ENCODE measurements around the gene AQP11. TPM values are rescaled to one million over a fixed set of nuclear protein-coding genes. Genes with fewer than 3 reads are reported as not detected.

The AQP11 gene
- total and polyA plus RNA-seq, 2 of the 4 experiments (the other 2 are of a cell fraction), result 1.1 TPM

GRCh38 chr11:77548552-77549445 is 41.0 kb upstream of the AQP11 start:
- DNase-seq (no peak), ATAC-seq (ENCODE audit: low read depth) (peak; percentile 37; the same call in 1 of the 2 replicates)
- intact Hi-C loops (cut with micrococcal nuclease), result loop anchor here (1.0 to 10.0 kb wide), 3 partner anchors 353 to 504 kb away; no protein-coding TSS in a partner anchor
- Histone ChIP-seq H3K56ac (ENCODE audit: extremely low read depth, insufficient read depth, low read length) (no peak overlapping the region), H3K79me1 (ENCODE audit: low read depth in 1 of 2, low read length in 2 of 2) (no peaks in the 10 kb centered on the region), H2AK5ac (ENCODE audit: low read depth, low read length) (no peak overlapping the region), H3K4me3 (ENCODE audit: insufficient read depth, low read depth, low read length) (no peak overlapping the region), H3K4ac (ENCODE audit: low read depth, low read length) (no peak overlapping the region), H3K23ac (ENCODE audit: low read depth, low read length) (no peak overlapping the region), H3K4me1 (ENCODE audit: control insufficient read depth, insufficient read depth, low read length) (no peaks in the 10 kb centered on the region; the same call in 1 of the 2 replicates), H2AFZ (replicated peaks; ENCODE audit: low read length, poor library complexity) (no peak overlapping the region), H3K9ac (ENCODE audit: low read depth, low read length) (no peak overlapping the region; the same call in 1 of the 2 replicates), H3K27me3 (ENCODE audit: control insufficient read depth, insufficient read depth, low read length) (no peaks in the 10 kb centered on the region), H2BK15ac (ENCODE audit: low read depth, low read length) (no peak overlapping the region), H4K20me1 (ENCODE audit: insufficient read depth, low read length) (no peaks in the 10 kb centered on the region), H4K8ac (ENCODE audit: low read depth in 2 of 2, low read length in 2 of 2) (no peak overlapping the region), H3K14ac (replicated peaks; ENCODE audit: low read depth, low read length) (no peak overlapping the region), H3K4me2 (ENCODE audit: low read depth, low read length) (peak overlapping the region; percentile 44; the same call in 1 of the 2 replicates), H2AK9ac (replicated peaks; ENCODE audit: low read depth, low read length, poor library complexity) (no peak overlapping the region), H3K9me3 (ENCODE audit: control insufficient read depth, insufficient read depth, low read length) (peaks cover 5% of the 10 kb centered on the region), H3K9me1 (ENCODE audit: insufficient read depth, low read length) (no peaks in the 10 kb centered on the region), H4K5ac (ENCODE audit: low read depth, low read length) (no peak overlapping the region; the same call in 1 of the 2 replicates), H3K36me3 (ENCODE audit: control insufficient read depth, insufficient read depth, low read length) (no peaks in the 10 kb centered on the region), H3K27ac (ENCODE audit: insufficient read depth, low read length) (no peak overlapping the region), H4K91ac (ENCODE audit: insufficient read depth, low read depth, low read length) (no peak overlapping the region), H2BK20ac (ENCODE audit: low read depth, low read length) (no peak overlapping the region), H2BK120ac (ENCODE audit: low read depth, low read length) (no peak overlapping the region), H3K18ac (ENCODE audit: low read depth, low read length) (no peak overlapping the region), H2BK5ac (ENCODE audit: low read depth, low read length, poor library complexity, severe bottlenecking) (no peak overlapping the region)
- dilution Hi-C loops (cut with HindIII; ENCODE audit: low sequenced_read_pairs, unreplicated experiment), result no loop called here
- ChIA-PET CTCF (interaction anchor here (0.6 to 1.8 kb wide), 11 partner anchors 8 to 421 kb away, joined by 3 to 17 read pairs (median 4); partner anchors contain the start of gene MYO7A), POLR2A (ENCODE audit: unreplicated experiment) (no interaction called here)
- no TSS peak for BruUV-seq (replicated peaks)
- in situ Hi-C loops (cut with MboI; ENCODE audit: low sequenced_read_pairs), result loop anchor here (5.0 kb wide), 1 partner anchor 421 kb away; the partner anchor contains the start of gene MYO7A
- no CpG with 5 or more reads among the region's 6 CpGs for WGBS, 2 experiments (ENCODE audit: extremely low coverage in 2 of 2, insufficient read length in 1 of 2)
- TF ChIP-seq FOS (IDR thresholded peaks at IDR 0.05; ENCODE audit: low read depth, low read length) (no peak), BHLHE40 (IDR thresholded peaks at IDR 0.05; ENCODE audit: low read depth, low read length) (no peak), RAD21 (IDR thresholded peaks at IDR 0.05; ENCODE audit: low read length) (no peak), SMC3 (IDR thresholded peaks at IDR 0.05; ENCODE audit: low read depth, low read length) (no peak), MAFK (IDR thresholded peaks at IDR 0.05; ENCODE audit: low read depth, low read length) (no peak), POLR2A (IDR thresholded peaks at IDR 0.05; ENCODE audit: low read depth, low read length) (no peak), USF2 (IDR thresholded peaks at IDR 0.05; ENCODE audit: low read depth, low read length) (no peak), RFX5 (IDR thresholded peaks at IDR 0.05; ENCODE audit: low read depth, low read length) (no peak), RCOR1 (IDR thresholded peaks at IDR 0.05; ENCODE audit: insufficient replicate concordance, low read length) (no peak), NFE2L2 (IDR thresholded peaks at IDR 0.05; ENCODE audit: low read depth, low read length) (no peak), CTCF (conservative IDR thresholded peaks at IDR 0.05; ENCODE audit: low read depth, low read length) (no peak), CEBPB (IDR thresholded peaks at IDR 0.05; ENCODE audit: low read depth, low read length) (no peak), MXI1 (IDR thresholded peaks at IDR 0.05; ENCODE audit: borderline replicate concordance, low read depth, low read length) (no peak), ELK1 (IDR thresholded peaks at IDR 0.05; ENCODE audit: borderline replicate concordance, low read depth, low read length) (no peak)
